HUES6 (cell line): ENCODE data around the gene AKT1.

Experiments
- H3K27ac ChIP-seq: 2 replicates; pipeline ENCODE4 v1.7.0; 2013; ENCODE audit warnings: low read depth, mild to moderate bottlenecking, low read length, inconsistent platforms
- H3K27me3 ChIP-seq: 2 replicates; pipeline ENCODE4 v1.6.1; 2013; ENCODE audit warnings: low read length; ENCODE audit not compliant: control insufficient read depth, insufficient read depth
- H3K36me3 ChIP-seq: 2 replicates; pipeline ENCODE4 v1.6.1; 2013; ENCODE audit warnings: low read length; ENCODE audit not compliant: control insufficient read depth, insufficient read depth
- H3K4me1 ChIP-seq: 2 replicates; pipeline ENCODE4 v1.6.1; 2013; ENCODE audit warnings: low read length; ENCODE audit not compliant: control insufficient read depth, insufficient read depth
- H3K4me3 ChIP-seq: 2 replicates; pipeline ENCODE4 v1.5.1; 2013; ENCODE audit warnings: low read depth, low read length
- H3K9ac ChIP-seq: one replicate; pipeline ENCODE4 v1.6.1; 2013; ENCODE audit warnings: mild to moderate bottlenecking, low read length
- H3K9me3 ChIP-seq: 2 replicates; pipeline ENCODE4 v1.6.1; 2013; ENCODE audit warnings: low read depth, low read length; ENCODE audit not compliant: control insufficient read depth, insufficient read depth

AKT1 gene

GRCh38 chr14:104797115-104798044 is 1.8 kb upstream of the AKT1 start:
- Histone ChIP-seq H3K36me3 (no peaks in the 10 kb centered on the region), H3K4me1 (peaks cover 52% of the 10 kb centered on the region), H3K27ac (no peak overlapping the region), H3K9ac (peak overlapping the region; percentile 29), H3K9me3 (no peaks in the 10 kb centered on the region), H3K4me3 (peak overlapping the region; percentile 63; the same call in 1 of the 2 replicates), H3K27me3 (peaks cover 48% of the 10 kb centered on the region)

- Histone ChIP-seq H3K4me3 (peak overlapping the region; percentile 63; the same call in 1 of the 2 replicates), H3K27ac (no peak overlapping the region), H3K36me3 (peaks cover 1% of the 10 kb centered on the region), H3K27me3 (peaks cover 41% of the 10 kb centered on the region), H3K4me1 (peaks cover 52% of the 10 kb centered on the region), H3K9ac (no peak overlapping the region), H3K9me3 (no peaks in the 10 kb centered on the region)
These were observed 1.1 kb upstream of the AKT1 start for GRCh38 chr14:104796687-104797081.

GRCh38 chr14:104795781-104796686 is 486 bp upstream of the AKT1 start:
- H3K4me3 ChIP-seq = peak overlapping the region; percentile 63
- H3K27me3 ChIP-seq = peaks cover 34% of the 10 kb centered on the region
- no peaks in the 10 kb centered on the region for H3K9me3 ChIP-seq
- peaks cover 45% of the 10 kb centered on the region for H3K4me1 ChIP-seq
- no peak overlapping the region for H3K27ac ChIP-seq
- H3K36me3 ChIP-seq = peaks cover 8% of the 10 kb centered on the region
- H3K9ac ChIP-seq = no peak overlapping the region

- Histone ChIP-seq H3K27me3 (peaks cover 32% of the 10 kb centered on the region), H3K27ac (no peak overlapping the region; the same call in 1 of the 2 replicates), H3K4me1 (peaks cover 45% of the 10 kb centered on the region), H3K4me3 (peak overlapping the region; percentile 89), H3K9me3 (no peaks in the 10 kb centered on the region), H3K9ac (peak overlapping the region; percentile 86), H3K36me3 (peaks cover 21% of the 10 kb centered on the region)
These were observed 936 bp downstream of the AKT1 start for GRCh38 chr14:104794631-104794992.

GRCh38 chr14:104794099-104794498 is 1.4 kb downstream of the AKT1 start:
- Histone ChIP-seq H3K4me1 (peaks cover 42% of the 10 kb centered on the region), H3K27ac (no peak overlapping the region; the same call in 1 of the 2 replicates), H3K9ac (peak overlapping the region; percentile 86), H3K4me3 (peak overlapping the region; percentile 89), H3K9me3 (no peaks in the 10 kb centered on the region), H3K27me3 (peaks cover 29% of the 10 kb centered on the region), H3K36me3 (peaks cover 26% of the 10 kb centered on the region)

- peaks cover 30% of the 10 kb centered on the region for H3K36me3 ChIP-seq
- H3K4me1 ChIP-seq = peaks cover 37% of the 10 kb centered on the region
- H3K27ac ChIP-seq = no peak overlapping the region
- peak overlapping the region; percentile 89 for H3K4me3 ChIP-seq
- peaks cover 24% of the 10 kb centered on the region for H3K27me3 ChIP-seq
- H3K9me3 ChIP-seq = no peaks in the 10 kb centered on the region
- H3K9ac ChIP-seq = peak overlapping the region; percentile 1
These were observed 1.9 kb downstream of the AKT1 start for GRCh38 chr14:104793703-104793959.

- peaks cover 35% of the 10 kb centered on the region for H3K36me3 ChIP-seq
- H3K27ac ChIP-seq = no peak overlapping the region
- peaks cover 19% of the 10 kb centered on the region for H3K27me3 ChIP-seq
- H3K9me3 ChIP-seq = no peaks in the 10 kb centered on the region
- H3K4me1 ChIP-seq = peaks cover 33% of the 10 kb centered on the region
- H3K9ac ChIP-seq = no peak overlapping the region
- H3K4me3 ChIP-seq = peak overlapping the region; percentile 89
These were observed 2.4 kb downstream of the AKT1 start for GRCh38 chr14:104792945-104793702.

GRCh38 chr14:104792101-104792884 is 3.3 kb downstream of the AKT1 start:
- H3K36me3 ChIP-seq = peaks cover 42% of the 10 kb centered on the region
- H3K9me3 ChIP-seq = no peaks in the 10 kb centered on the region
- H3K9ac ChIP-seq = no peak overlapping the region
- no peak overlapping the region for H3K27ac ChIP-seq
- H3K4me3 ChIP-seq = no peak overlapping the region
- peaks cover 25% of the 10 kb centered on the region for H3K4me1 ChIP-seq
- peaks cover 11% of the 10 kb centered on the region; the same call in 1 of the 2 replicates for H3K27me3 ChIP-seq

DNA sequence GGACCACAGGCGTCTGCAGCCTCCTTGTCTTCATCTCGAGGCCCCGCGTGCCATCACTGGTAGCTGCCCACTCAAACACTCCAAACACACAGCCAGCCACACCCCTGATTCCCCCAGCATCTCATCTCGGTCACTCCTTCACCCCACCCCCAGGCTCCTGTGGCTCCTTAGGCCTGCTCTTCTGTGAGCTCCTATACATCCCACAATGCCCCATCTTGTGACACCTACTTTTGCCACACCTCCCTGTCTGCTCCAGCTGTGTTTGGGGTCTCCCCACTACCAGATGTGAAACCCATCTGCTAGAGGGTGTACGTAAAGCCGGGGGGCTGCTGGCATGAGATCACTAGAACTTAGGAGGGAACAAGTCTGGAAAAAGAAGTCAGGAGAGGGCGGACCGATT is 4.1 kb downstream of the AKT1 start:
- H3K9me3 ChIP-seq = no peaks in the 10 kb centered on the region
- peaks cover 47% of the 10 kb centered on the region for H3K36me3 ChIP-seq
- H3K27me3 ChIP-seq = peaks cover 3% of the 10 kb centered on the region; the same call in 1 of the 2 replicates
- H3K4me3 ChIP-seq = no peak overlapping the region
- no peak overlapping the region for H3K9ac ChIP-seq
- peaks cover 16% of the 10 kb centered on the region for H3K4me1 ChIP-seq
- H3K27ac ChIP-seq = no peak overlapping the region
